ENCODE data around the gene PLEKHA4.
"Not testable (repeated sequence)": the region's sequence is repeated elsewhere in the genome, so short reads cannot be mapped to it uniquely, and the experiment has no call there.

Gene PLEKHA4

GRCh38 chr19:48887861-48888612 is 19.6 kb upstream of the PLEKHA4 start:
- DNase-seq (ENCODE audit: low read depth in 2 of 2): no peak

GRCh38 chr19:48883726-48884125 is 15.3 kb upstream of the PLEKHA4 start:
- DNase-seq (ENCODE audit: low read depth in 2 of 2): no peak

GRCh38 chr19:48881741-48882657 is 13.6 kb upstream of the PLEKHA4 start:
- no peak for DNase-seq (ENCODE audit: low read depth in 2 of 2)

- DNase-seq (ENCODE audit: low read depth in 2 of 2): not testable (repeated sequence)
Observed at GRCh38 chr19:48879696-48880095, 11.3 kb upstream of the PLEKHA4 start.

GRCh38 chr19:48879025-48879637 is 10.7 kb upstream of the PLEKHA4 start:
- DNase-seq (ENCODE audit: low read depth in 2 of 2): no peak

GRCh38 chr19:48878196-48879024 is 10.0 kb upstream of the PLEKHA4 start:
- DNase-seq (ENCODE audit: low read depth in 2 of 2): no peak

GRCh38 chr19:48877855-48878195 is 9.4 kb upstream of the PLEKHA4 start:
- no peak for DNase-seq (ENCODE audit: low read depth in 2 of 2)

GRCh38 chr19:48876043-48876981 is 7.9 kb upstream of the PLEKHA4 start:
- not testable (repeated sequence) for DNase-seq (ENCODE audit: low read depth in 2 of 2)

GRCh38 chr19:48874303-48875135 is 6.1 kb upstream of the PLEKHA4 start:
- DNase-seq (ENCODE audit: low read depth in 2 of 2): no peak

- DNase-seq (ENCODE audit: low read depth in 2 of 2): no peak
Observed at GRCh38 chr19:48873476-48874302, 5.3 kb upstream of the PLEKHA4 start.

GRCh38 chr19:48872884-48873475 is 4.6 kb upstream of the PLEKHA4 start:
- peak; percentile 51 to 61 for DNase-seq (ENCODE audit: low read depth in 2 of 2)

- DNase-seq (ENCODE audit: low read depth in 2 of 2): peak; percentile 95 to 99
Observed at GRCh38 chr19:48872182-48872883, 3.9 kb upstream of the PLEKHA4 start, which contains the start of gene PPP1R15A. TSS of gene PPP1R15A (plus strand) at chr19:48872421. CDS start at chr19:48873234, 813 bp downstream.

- DNase-seq (ENCODE audit: low read depth in 2 of 2): not testable (repeated sequence)
Observed at GRCh38 chr19:48871471-48872181, 3.2 kb upstream of the PLEKHA4 start.

- no peak for DNase-seq (ENCODE audit: low read depth in 2 of 2)
Observed at GRCh38 chr19:48870048-48870447, 1.6 kb upstream of the PLEKHA4 start.

- DNase-seq (ENCODE audit: low read depth in 2 of 2): no peak
Observed at GRCh38 chr19:48867746-48868113, 687 bp downstream of the PLEKHA4 start.

- DNase-seq (ENCODE audit: low read depth in 2 of 2): no peak
Observed at GRCh38 chr19:48867123-48867745, 1.2 kb downstream of the PLEKHA4 start.
